ENCODE data around the gene PPP1R12C.

The PPP1R12C gene

DNA sequence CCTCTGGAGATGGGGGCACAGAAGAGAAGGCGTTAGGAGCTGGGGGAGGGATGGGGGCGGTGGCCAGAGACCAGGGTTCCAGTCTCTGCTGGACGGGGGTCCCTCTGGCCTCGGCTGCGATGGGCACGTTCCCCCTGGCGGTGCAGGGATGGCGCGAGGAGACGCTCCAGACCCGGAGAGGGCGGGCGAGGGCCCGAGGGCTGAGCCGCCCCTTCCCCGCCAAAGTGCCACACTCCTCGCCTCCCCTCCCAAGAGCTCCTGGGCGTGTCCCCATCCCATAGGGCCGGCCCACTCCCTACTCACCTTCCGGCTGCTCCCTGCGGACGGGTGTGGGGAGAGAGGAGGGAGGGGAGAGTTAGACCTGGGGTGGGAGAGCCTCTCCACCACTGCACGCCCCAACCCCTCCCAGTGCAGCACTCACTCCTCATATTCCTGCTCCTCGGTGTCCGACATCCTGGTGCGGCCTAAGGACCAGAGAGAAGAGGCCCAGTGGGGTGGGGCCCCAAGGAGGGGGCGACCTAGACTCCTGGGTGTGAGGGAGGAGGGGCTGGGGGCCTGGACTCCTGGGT lies 29.4 kb upstream of the PPP1R12C start:
- no peak for DNase-seq (ENCODE audit: low spot score)

- DNase-seq (ENCODE audit: low spot score): no peak
Measured at GRCh38 chr19:55146078-55146704, 28.8 kb upstream of the PPP1R12C start.

DNA sequence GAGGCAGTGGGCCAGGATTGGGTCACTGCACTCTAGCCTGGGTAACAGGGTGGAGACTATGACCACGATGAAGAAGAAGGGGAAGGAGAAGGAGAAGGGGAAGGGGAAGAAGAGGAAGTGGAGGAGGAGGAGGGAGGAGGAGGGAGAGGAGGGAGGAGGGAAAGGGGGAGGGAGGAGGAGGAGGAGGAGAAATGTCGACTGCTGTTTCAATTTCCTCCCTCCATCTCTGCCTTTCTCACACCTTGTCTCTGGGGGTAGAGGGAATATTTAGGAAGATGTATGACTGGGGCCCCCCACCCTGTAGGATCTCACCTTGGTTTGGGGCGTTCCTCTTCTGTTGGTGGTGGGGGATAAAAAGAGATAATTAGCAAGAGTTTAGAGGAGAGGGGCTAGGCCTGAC lies 27.8 kb upstream of the PPP1R12C start:
- DNase-seq (ENCODE audit: low spot score): no peak

DNA sequence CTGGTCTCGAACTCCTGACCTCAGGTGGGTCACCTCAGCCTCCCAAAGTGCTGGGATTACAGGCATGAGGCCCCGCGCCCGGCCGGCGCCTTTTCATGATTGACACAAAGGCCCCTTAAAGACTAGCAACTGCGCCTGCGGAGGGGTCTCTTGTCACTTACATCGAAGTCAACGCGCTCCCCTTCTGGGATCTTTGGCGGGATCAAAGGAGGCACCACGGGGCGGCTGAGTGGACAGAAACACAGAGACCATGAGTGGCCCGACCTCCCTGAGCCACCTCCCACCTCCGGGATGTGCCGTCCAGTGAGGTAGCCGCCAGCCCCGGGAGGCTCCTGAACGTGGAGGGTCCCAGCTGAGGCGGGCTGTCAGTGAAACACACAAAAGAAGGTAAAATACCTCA lies 24.3 kb upstream of the PPP1R12C start:
- no peak for DNase-seq (ENCODE audit: low spot score)

- DNase-seq (ENCODE audit: low spot score): no peak
Measured at GRCh38 chr19:55137915-55138314, 20.5 kb upstream of the PPP1R12C start.

GRCh38 chr19:55136399-55137102 lies 19.1 kb upstream of the PPP1R12C start:
- DNase-seq (ENCODE audit: low spot score): no peak

DNA sequence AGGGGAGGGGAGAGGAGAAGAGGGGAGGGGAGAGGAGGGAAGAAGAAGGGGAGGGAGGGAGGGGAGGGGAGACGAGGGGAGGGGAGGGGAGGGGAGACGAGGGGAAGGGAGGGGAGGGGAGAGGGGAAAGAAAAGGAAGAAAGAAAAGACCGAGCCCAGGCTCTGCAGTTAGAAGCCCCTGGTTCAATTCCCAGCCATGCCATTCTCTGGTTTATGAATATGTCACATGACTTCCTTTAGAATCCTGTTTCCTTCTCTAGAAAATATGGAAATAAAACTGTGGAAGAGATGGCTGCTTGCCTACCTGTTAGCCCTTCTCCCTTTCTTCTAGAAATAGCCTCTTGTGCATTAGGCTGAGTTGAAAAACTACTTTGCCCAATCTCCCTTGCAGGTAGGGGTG lies 17.3 kb upstream of the PPP1R12C start:
- no peak for DNase-seq (ENCODE audit: low spot score)

DNA sequence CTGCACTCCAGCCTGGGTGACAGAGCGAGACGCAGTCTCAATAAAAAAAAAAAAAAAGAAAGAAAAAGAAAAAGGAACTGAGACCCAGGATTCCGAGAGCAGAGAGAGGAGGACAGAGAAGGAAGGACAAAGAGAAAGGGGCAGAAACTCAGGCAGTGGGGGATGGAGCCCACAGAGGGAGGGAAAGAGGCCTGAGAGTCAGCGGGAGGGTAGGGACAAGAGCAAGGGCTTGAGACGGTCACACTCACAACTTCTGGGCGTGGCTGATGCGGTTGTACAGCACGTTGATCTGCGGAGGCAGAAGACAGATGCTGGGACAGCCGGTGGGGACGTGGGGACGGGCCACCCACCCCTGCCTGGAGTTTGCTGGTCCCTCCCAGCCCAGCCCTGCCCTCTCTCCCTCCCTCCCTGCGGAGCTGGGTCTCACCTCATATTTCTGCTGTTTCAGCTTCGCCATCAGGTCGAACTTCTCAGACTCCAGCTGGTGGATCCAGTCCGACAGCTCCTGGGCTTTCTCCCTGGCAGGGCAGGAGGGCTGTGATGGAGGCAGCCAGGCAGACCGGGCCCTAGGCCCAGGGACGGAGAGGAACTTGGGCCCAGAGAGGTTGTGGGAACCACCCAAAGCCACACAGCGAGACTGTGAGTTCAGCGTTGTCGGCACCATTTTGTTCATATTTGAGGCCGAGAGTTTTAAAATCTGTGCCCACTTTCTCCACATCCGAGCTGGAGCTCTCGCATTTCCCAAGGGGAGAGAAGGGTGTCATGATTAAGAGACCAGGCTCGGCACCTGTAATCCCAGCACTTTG lies 16.4 kb upstream of the PPP1R12C start:
- DNase-seq (ENCODE audit: low spot score): no peak

- DNase-seq (ENCODE audit: low spot score): no peak
Measured at GRCh38 chr19:55132453-55133129, 15.2 kb upstream of the PPP1R12C start.

GRCh38 chr19:55131421-55131820 lies 14.0 kb upstream of the PPP1R12C start:
- no peak for DNase-seq (ENCODE audit: low spot score)

GRCh38 chr19:55119053-55119452 lies 1.6 kb upstream of the PPP1R12C start:
- no peak for DNase-seq (ENCODE audit: low spot score)

DNA sequence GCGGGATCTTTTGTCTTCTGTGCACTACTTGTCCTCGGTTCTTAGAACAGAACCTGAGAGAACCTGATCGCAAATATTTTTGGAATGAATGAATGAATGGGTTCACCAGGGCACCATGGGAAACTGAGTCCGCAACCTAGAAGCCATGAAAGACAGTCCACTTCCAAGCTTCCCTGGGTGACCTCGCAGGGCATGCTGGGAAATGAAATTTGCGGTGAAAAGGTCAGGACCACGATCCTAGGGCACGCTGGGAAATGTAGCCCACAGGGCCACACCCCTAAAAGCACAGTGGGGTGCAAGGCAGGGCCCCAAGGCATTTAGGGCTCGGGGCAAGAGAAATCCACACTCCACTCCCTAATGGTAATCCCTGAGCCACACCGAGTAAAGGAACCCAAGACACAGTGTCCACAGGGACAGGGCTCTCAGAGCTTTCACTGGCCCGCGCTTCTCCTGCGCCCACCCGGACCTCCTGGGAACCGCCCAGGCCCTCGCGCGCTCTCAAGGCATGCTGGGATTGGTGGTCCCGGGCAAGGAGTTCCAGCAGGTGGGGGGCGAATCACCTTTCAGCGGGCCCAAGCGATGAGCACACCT lies 1.1 kb upstream of the PPP1R12C start:
- peak; percentile 20 for DNase-seq (ENCODE audit: low spot score)

DNA sequence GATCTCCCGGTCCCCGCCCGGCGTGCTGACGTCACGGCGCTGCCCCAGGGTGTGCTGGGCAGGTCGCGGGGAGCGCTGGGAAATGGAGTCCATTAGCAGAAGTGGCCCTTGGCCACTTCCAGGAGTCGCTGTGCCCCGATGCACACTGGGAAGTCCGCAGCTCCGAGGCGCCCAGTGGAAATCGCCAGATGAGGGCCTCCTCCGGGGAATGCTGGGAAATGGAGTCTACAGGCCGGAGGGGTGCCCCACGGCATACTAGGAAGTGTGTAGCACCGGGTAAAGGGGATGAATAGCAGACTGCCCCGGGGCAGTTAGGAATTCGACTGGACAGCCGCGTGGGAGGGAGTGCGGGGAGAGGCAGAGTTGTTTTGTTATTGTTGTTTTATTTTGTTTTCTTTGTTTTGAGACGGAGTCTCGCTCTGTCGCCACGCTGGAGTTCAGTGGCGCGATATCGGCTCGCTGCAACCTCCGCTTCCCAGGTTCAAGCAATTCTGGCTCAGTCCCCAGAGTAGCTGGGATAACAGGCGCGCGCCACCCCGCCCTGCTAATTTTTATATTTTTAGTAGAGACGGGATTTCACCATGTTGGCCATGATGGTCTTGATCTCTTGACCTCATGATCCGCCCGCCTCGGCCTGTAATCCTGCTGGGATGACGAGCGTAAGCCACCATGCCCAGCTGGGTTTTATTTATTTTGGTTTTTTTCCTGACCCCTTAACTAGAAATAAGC lies 390 bp upstream of the PPP1R12C start:
- DNase-seq (ENCODE audit: low spot score): peak; percentile 97

DNA sequence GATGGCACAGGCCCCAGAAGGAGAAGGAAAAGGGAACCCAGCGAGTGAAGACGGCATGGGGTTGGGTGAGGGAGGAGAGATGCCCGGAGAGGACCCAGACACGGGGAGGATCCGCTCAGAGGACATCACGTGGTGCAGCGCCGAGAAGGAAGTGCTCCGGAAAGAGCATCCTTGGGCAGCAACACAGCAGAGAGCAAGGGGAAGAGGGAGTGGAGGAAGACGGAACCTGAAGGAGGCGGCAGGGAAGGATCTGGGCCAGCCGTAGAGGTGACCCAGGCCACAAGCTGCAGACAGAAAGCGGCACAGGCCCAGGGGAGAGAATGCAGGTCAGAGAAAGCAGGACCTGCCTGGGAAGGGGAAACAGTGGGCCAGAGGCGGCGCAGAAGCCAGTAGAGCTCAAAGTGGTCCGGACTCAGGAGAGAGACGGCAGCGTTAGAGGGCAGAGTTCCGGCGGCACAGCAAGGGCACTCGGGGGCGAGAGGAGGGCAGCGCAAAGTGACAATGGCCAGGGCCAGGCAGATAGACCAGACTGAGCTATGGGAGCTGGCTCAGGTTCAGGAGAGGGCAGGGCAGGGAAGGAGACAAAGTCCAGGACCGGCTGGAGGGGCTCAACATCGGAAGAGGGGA lies 1.1 kb downstream of the PPP1R12C start:
- peak; percentile 56 for DNase-seq (ENCODE audit: low spot score)

DNA sequence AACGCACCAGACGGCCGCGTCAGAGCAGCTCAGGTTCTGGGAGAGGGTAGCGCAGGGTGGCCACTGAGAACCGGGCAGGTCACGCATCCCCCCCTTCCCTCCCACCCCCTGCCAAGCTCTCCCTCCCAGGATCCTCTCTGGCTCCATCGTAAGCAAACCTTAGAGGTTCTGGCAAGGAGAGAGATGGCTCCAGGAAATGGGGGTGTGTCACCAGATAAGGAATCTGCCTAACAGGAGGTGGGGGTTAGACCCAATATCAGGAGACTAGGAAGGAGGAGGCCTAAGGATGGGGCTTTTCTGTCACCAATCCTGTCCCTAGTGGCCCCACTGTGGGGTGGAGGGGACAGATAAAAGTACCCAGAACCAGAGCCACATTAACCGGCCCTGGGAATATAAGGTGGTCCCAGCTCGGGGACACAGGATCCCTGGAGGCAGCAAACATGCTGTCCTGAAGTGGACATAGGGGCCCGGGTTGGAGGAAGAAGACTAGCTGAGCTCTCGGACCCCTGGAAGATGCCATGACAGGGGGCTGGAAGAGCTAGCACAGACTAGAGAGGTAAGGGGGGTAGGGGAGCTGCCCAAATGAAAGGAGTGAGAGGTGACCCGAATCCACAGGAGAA lies 1.9 kb downstream of the PPP1R12C start:
- no peak for DNase-seq (ENCODE audit: low spot score)

DNA sequence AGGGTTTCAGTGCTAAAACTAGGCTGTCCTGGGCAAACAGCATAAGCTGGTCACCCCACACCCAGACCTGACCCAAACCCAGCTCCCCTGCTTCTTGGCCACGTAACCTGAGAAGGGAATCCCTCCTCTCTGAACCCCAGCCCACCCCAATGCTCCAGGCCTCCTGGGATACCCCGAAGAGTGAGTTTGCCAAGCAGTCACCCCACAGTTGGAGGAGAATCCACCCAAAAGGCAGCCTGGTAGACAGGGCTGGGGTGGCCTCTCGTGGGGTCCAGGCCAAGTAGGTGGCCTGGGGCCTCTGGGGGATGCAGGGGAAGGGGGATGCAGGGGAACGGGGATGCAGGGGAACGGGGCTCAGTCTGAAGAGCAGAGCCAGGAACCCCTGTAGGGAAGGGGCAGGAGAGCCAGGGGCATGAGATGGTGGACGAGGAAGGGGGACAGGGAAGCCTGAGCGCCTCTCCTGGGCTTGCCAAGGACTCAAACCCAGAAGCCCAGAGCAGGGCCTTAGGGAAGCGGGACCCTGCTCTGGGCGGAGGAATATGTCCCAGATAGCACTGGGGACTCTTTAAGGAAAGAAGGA lies 2.8 kb downstream of the PPP1R12C start:
- DNase-seq (ENCODE audit: low spot score): no peak

GRCh38 chr19:55113570-55114039 lies 3.8 kb downstream of the PPP1R12C start:
- no peak for DNase-seq (ENCODE audit: low spot score)

DNA sequence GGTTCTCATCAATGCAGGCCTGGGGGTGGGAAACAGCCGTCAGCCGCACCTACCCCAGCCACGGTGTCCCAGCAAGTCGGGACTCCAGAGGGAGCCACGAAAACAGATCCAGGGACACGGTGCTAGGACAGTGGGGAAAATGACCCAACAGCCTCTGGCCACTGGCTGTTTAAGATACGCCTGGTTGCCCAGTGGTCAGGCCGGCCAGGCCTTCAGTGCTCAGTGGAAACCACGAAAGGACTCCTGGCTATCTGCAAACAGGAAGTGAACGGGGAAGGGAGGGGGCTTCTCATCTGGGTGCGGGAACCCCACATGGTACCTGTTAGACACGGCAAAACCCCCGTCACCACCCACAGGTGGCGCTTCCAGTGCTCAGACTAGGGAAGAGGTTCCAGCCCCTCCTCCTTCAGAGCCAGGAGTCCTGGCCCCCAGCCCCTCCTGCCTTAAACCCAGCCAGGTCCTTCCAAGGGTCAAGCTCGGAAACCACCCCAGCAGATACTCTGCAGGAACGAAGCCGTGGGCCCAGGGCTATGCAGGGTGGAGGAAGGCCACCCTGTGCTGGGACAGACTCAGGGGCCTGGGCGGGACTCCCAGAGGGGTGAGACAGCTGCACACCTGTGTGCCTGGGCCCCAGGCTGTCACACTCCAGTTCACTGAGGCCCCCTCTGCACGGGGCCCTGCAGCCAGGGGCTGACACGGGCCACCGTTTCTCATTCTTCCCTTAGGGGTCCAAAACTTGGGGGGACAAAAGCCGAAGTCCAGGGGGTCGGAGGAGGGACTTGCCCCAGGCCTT lies 4.5 kb downstream of the PPP1R12C start:
- DNase-seq (ENCODE audit: low spot score): no peak

GRCh38 chr19:55112246-55112776 lies 5.1 kb downstream of the PPP1R12C start:
- DNase-seq (ENCODE audit: low spot score): no peak
